ENCODE data around the gene NAV2.
"Not testable (repeated sequence)": the region's sequence is repeated elsewhere in the genome, so short reads cannot be mapped to it uniquely, and the experiment has no call there.

Gene NAV2

GRCh38 chr11:20081336-20081735, 368.7 kb downstream of the NAV2 start:
- no peak for ATAC-seq (ENCODE audit: insufficient read depth, low read depth)
- H3K36me3 ChIP-seq (ENCODE audit: insufficient read depth, low read length), result no peaks in the 10 kb centered on the region
- H3K4me1 ChIP-seq (ENCODE audit: insufficient read depth, low read length), result no peaks in the 10 kb centered on the region
- no peaks in the 10 kb centered on the region for H3K27me3 ChIP-seq (ENCODE audit: insufficient read depth, low read length, poor library complexity)
- DNase-seq, result no peak
- no peaks in the 10 kb centered on the region for H3K79me2 ChIP-seq (ENCODE audit: insufficient read depth, low read length)
- H2AFZ ChIP-seq (ENCODE audit: low read depth, low read length), result no peak overlapping the region
- H3K9ac ChIP-seq (ENCODE audit: low read depth, low read length), result no peak overlapping the region
- H3K4me2 ChIP-seq (ENCODE audit: insufficient read depth, low read length), result no peak overlapping the region
- H3K4me3 ChIP-seq (ENCODE audit: low read depth in 1 of 2, low read length in 2 of 2), result no peak overlapping the region
- H3K27ac ChIP-seq (ENCODE audit: low read length), result no peak overlapping the region
- H4K20me1 ChIP-seq (ENCODE audit: insufficient read depth, low read length), result no peaks in the 10 kb centered on the region
- H3K9me3 ChIP-seq (ENCODE audit: insufficient read depth, low read length, severe bottlenecking), result no peaks in the 10 kb centered on the region
- no peak for TF ChIP-seq EZH2 (IDR thresholded peaks at IDR 0.05; ENCODE audit: borderline replicate concordance, low read depth, low read length, severe bottlenecking)
- TF ChIP-seq, protein P1, sequence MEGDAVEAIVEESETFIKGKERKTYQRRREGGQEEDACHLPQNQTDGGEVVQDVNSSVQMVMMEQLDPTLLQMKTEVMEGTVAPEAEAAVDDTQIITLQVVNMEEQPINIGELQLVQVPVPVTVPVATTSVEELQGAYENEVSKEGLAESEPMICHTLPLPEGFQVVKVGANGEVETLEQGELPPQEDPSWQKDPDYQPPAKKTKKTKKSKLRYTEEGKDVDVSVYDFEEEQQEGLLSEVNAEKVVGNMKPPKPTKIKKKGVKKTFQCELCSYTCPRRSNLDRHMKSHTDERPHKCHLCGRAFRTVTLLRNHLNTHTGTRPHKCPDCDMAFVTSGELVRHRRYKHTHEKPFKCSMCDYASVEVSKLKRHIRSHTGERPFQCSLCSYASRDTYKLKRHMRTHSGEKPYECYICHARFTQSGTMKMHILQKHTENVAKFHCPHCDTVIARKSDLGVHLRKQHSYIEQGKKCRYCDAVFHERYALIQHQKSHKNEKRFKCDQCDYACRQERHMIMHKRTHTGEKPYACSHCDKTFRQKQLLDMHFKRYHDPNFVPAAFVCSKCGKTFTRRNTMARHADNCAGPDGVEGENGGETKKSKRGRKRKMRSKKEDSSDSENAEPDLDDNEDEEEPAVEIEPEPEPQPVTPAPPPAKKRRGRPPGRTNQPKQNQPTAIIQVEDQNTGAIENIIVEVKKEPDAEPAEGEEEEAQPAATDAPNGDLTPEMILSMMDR (IDR thresholded peaks at IDR 0.05; ENCODE audit: borderline replicate concordance, extremely low read depth, low read length, poor library complexity, severe bottlenecking), result no peak

DNA sequence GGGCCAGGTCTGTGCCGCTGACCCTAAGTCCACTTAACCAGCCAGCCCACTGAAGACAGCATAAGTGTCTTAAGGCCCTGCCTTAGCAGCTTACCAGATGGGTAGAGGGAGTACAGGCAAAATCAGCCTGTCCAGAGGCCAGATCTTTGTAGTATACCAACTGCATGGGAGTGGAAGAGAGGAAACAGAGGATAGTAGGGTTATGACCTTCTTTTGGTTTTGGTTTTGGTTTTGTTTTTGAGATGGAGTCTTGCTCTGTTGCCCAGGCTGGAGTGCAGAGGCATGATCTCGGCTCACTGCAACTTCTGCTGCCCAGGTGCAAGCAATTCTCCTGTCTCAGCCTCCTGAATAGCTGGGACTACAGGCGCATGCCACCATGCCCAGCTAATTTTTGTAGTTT, 371.2 kb downstream of the NAV2 start:
- not testable (repeated sequence) for H2AFZ ChIP-seq (ENCODE audit: low read depth, low read length); H3K9ac ChIP-seq (ENCODE audit: low read depth, low read length); H3K27me3 ChIP-seq (ENCODE audit: insufficient read depth, low read length, poor library complexity); H4K20me1 ChIP-seq (ENCODE audit: insufficient read depth, low read length); H3K36me3 ChIP-seq (ENCODE audit: insufficient read depth, low read length); H3K4me2 ChIP-seq (ENCODE audit: insufficient read depth, low read length); H3K4me1 ChIP-seq (ENCODE audit: insufficient read depth, low read length); H3K79me2 ChIP-seq (ENCODE audit: insufficient read depth, low read length); H3K9me3 ChIP-seq (ENCODE audit: insufficient read depth, low read length, severe bottlenecking); DNase-seq; H3K4me3 ChIP-seq (ENCODE audit: low read depth in 1 of 2, low read length in 2 of 2); H3K27ac ChIP-seq (ENCODE audit: low read length)
- ATAC-seq (ENCODE audit: insufficient read depth, low read depth), result 0 out of 3 replicates have a peak, but pooled peaks have one; percentile 57

- H3K27ac ChIP-seq (ENCODE audit: low read length), result no peak overlapping the region
- H4K20me1 ChIP-seq (ENCODE audit: insufficient read depth, low read length), result no peaks in the 10 kb centered on the region
- no peak for TF ChIP-seq EZH2 (IDR thresholded peaks at IDR 0.05; ENCODE audit: borderline replicate concordance, low read depth, low read length, severe bottlenecking)
- TF ChIP-seq, protein P1 (IDR thresholded peaks at IDR 0.05; ENCODE audit: borderline replicate concordance, extremely low read depth, low read length, poor library complexity, severe bottlenecking), result no peak
- H3K9me3 ChIP-seq (ENCODE audit: insufficient read depth, low read length, severe bottlenecking), result no peaks in the 10 kb centered on the region
- H3K9ac ChIP-seq (ENCODE audit: low read depth, low read length), result no peak overlapping the region
- no peak overlapping the region for H3K4me2 ChIP-seq (ENCODE audit: insufficient read depth, low read length)
- H3K79me2 ChIP-seq (ENCODE audit: insufficient read depth, low read length), result no peaks in the 10 kb centered on the region
- H3K4me3 ChIP-seq (ENCODE audit: low read depth in 1 of 2, low read length in 2 of 2), result no peak overlapping the region
- no peak overlapping the region for H2AFZ ChIP-seq (ENCODE audit: low read depth, low read length)
- ATAC-seq (ENCODE audit: insufficient read depth, low read depth) (no peak), DNase-seq (no peak)
- H3K27me3 ChIP-seq (ENCODE audit: insufficient read depth, low read length, poor library complexity), result peaks cover 2% of the 10 kb centered on the region
- no peaks in the 10 kb centered on the region for H3K4me1 ChIP-seq (ENCODE audit: insufficient read depth, low read length)
- no peaks in the 10 kb centered on the region for H3K36me3 ChIP-seq (ENCODE audit: insufficient read depth, low read length)
Measured at GRCh38 chr11:20084921-20085814, 372.5 kb downstream of the NAV2 start.

DNA sequence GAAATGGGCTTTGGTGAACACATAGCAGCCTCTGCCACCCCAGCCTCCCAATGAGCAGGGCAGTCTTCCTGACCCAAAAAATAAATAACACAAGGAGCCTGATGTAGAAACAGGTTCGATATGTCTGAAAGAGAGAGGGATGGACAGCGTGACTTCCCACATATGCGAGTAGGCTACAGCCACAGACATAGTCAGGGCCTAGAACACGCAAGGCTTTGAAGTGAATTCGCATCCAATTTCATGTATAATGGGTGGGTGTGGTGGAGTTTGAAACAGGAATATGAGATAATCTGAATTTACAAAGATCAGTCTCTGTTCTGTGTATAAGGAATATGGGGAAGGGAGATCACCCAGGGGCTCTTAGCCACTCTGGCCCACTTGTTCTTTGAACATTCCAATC, 373.3 kb downstream of the NAV2 start:
- Histone ChIP-seq H2AFZ (ENCODE audit: low read depth, low read length) (no peak overlapping the region), H4K20me1 (ENCODE audit: insufficient read depth, low read length) (no peaks in the 10 kb centered on the region), H3K36me3 (ENCODE audit: insufficient read depth, low read length) (no peaks in the 10 kb centered on the region), H3K4me1 (ENCODE audit: insufficient read depth, low read length) (no peaks in the 10 kb centered on the region), H3K9ac (ENCODE audit: low read depth, low read length) (no peak overlapping the region), H3K27me3 (ENCODE audit: insufficient read depth, low read length, poor library complexity) (peaks cover 5% of the 10 kb centered on the region), H3K4me2 (ENCODE audit: insufficient read depth, low read length) (no peak overlapping the region), H3K9me3 (ENCODE audit: insufficient read depth, low read length, severe bottlenecking) (no peaks in the 10 kb centered on the region), H3K27ac (ENCODE audit: low read length) (no peak overlapping the region), H3K79me2 (ENCODE audit: insufficient read depth, low read length) (no peaks in the 10 kb centered on the region), H3K4me3 (ENCODE audit: low read depth in 1 of 2, low read length in 2 of 2) (no peak overlapping the region)
- ATAC-seq (ENCODE audit: insufficient read depth, low read depth) (no peak), DNase-seq (no peak)
- TF ChIP-seq, protein P1 (IDR thresholded peaks at IDR 0.05; ENCODE audit: borderline replicate concordance, extremely low read depth, low read length, poor library complexity, severe bottlenecking), result no peak
- TF ChIP-seq EZH2 (IDR thresholded peaks at IDR 0.05; ENCODE audit: borderline replicate concordance, low read depth, low read length, severe bottlenecking), result no peak

All from DND-41 (cell line).